ENCODE results near the gene COL6A5.

Gene COL6A5, protein sequence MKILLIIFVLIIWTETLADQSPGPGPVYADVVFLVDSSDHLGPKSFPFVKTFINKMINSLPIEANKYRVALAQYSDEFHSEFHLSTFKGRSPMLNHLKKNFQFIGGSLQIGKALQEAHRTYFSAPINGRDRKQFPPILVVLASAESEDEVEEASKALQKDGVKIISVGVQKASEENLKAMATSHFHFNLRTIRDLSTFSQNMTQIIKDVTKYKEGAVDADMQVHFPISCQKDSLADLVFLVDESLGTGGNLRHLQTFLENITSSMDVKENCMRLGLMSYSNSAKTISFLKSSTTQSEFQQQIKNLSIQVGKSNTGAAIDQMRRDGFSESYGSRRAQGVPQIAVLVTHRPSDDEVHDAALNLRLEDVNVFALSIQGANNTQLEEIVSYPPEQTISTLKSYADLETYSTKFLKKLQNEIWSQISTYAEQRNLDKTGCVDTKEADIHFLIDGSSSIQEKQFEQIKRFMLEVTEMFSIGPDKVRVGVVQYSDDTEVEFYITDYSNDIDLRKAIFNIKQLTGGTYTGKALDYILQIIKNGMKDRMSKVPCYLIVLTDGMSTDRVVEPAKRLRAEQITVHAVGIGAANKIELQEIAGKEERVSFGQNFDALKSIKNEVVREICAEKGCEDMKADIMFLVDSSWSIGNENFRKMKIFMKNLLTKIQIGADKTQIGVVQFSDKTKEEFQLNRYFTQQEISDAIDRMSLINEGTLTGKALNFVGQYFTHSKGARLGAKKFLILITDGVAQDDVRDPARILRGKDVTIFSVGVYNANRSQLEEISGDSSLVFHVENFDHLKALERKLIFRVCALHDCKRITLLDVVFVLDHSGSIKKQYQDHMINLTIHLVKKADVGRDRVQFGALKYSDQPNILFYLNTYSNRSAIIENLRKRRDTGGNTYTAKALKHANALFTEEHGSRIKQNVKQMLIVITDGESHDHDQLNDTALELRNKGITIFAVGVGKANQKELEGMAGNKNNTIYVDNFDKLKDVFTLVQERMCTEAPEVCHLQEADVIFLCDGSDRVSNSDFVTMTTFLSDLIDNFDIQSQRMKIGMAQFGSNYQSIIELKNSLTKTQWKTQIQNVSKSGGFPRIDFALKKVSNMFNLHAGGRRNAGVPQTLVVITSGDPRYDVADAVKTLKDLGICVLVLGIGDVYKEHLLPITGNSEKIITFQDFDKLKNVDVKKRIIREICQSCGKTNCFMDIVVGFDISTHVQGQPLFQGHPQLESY (N-terminal part only)

DNA sequence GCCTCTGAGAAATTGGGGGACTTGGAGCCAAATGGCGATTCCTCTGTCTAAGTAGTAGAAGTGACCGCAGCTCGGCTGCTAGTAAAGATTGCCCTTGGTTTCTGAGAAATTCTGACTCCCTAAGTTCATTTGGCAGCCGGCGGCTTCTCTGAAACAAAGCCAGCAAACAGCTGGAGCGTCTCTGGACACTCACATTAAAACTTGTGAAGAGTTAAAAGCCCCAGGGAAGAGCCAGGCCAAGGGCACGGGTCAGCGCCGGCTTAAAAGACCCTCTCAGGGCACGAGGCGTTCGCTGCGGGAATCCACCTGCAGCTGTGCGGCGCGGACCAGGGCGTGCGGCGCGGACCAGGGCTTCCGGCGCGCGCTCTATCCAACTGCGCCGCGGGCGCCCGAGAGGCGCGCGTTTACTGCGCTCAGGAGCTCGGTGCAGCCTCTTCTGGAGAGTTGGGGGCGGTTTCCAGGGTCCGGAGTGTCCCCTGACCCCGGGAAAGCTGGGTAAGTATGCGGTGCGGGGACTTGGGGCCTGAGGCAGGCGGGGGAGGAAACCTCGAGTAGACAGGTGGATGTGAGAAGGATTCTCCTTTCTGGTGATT, at the start of gene COL6A5:
TSS of gene COL6A5 (plus strand) at position 186 of the 593 bp plus-strand sequence. CDS start 27,967 bp downstream, outside the sequence.
- DNase-seq (ENCODE audit: low read depth, low spot score): peak; percentile 5
- in situ Hi-C loops (cut with HindIII; ENCODE audit: low sequenced_read_pairs): no loop called here
- no peak within 1 kb of the TSS for H3K4me3 ChIP-seq (ENCODE audit: low read depth, low read length)
- TF ChIP-seq CTCF (IDR thresholded peaks at IDR 0.05; ENCODE audit: low read depth, low read length): no peak

- no peak for TF ChIP-seq CTCF (IDR thresholded peaks at IDR 0.05; ENCODE audit: low read depth, low read length)
- in situ Hi-C loops (cut with HindIII; ENCODE audit: low sequenced_read_pairs): no loop called here
- no peak overlapping the region for H3K4me3 ChIP-seq (ENCODE audit: low read depth, low read length)
- no peak for DNase-seq (ENCODE audit: low read depth, low spot score)
Measured at GRCh38 chr3:130299531-130299930, 45.9 kb upstream of the COL6A5 start.

DNA sequence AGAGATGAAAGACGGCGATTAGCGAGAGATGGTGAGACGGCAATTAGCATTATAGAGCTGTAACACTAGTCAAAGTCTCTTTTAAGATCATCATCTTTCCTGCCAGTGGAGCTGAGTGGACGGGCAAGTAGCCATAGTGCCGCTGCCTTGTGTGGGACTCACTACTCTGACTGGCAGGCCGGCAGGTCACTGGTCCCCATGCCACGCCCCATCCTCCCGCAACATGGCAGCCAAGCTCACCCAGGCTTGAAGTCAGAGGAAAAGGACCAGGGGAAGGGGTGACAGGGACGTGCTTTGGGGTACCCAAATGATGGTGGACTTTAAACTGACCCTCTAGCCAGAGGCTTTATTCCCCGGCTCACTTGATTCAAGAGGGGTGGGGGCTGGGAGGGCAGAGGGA, 44.6 kb upstream of the COL6A5 start:
- in situ Hi-C loops (cut with HindIII; ENCODE audit: low sequenced_read_pairs): no loop called here
- no peak for DNase-seq (ENCODE audit: low read depth, low spot score)
- H3K4me3 ChIP-seq (ENCODE audit: low read depth, low read length): no peak overlapping the region
- no peak for TF ChIP-seq CTCF (IDR thresholded peaks at IDR 0.05; ENCODE audit: low read depth, low read length)

DNA sequence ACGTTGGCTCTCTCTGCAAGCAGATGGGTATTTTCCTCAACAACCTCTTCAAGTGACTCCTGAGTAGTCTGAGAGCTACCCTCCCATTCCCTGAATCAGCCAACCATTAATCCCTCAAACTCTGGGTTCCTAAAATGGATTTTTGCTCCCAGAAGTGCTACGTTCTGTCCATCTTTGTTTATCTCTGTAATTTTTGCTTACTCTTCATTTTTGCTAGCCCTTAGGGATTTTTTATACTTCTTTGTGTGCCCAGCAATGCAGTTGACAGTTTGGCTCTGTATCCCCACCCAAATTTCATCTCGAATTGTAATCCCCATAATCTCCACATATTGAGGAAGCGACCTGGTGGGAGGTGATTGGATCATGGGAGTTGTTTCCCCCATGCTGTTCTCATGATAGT, 35.4 kb upstream of the COL6A5 start:
- DNase-seq (ENCODE audit: low read depth, low spot score): no peak
- TF ChIP-seq CTCF (IDR thresholded peaks at IDR 0.05; ENCODE audit: low read depth, low read length): no peak
- in situ Hi-C loops (cut with HindIII; ENCODE audit: low sequenced_read_pairs): no loop called here
- H3K4me3 ChIP-seq (ENCODE audit: low read depth, low read length): no peak overlapping the region

DNA sequence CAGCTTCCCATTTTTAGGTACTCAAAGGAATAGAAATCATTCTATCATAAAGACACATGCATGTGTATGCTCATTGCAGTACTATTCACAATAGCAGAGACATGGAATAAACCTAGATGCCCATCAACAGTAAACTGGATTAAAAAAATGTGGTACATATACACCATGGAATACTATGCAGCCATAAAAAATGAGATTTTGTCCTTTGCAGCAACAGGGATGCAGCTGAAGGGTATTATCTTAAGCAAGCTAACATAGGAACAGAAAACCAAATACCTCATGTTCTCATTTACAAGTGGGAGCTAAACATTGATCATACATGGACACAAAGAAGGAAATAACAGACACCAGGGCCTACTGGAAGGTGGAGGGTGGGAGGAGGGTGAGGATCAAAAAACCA, 33.1 kb upstream of the COL6A5 start:
- DNase-seq (ENCODE audit: low read depth, low spot score): no peak
- TF ChIP-seq CTCF (IDR thresholded peaks at IDR 0.05; ENCODE audit: low read depth, low read length): no peak
- in situ Hi-C loops (cut with HindIII; ENCODE audit: low sequenced_read_pairs): no loop called here
- no peak overlapping the region for H3K4me3 ChIP-seq (ENCODE audit: low read depth, low read length)

GRCh38 chr3:130316169-130316568, 29.3 kb upstream of the COL6A5 start:
- peak; percentile 39 for DNase-seq (ENCODE audit: low read depth, low spot score)
- no peak for TF ChIP-seq CTCF (IDR thresholded peaks at IDR 0.05; ENCODE audit: low read depth, low read length)
- in situ Hi-C loops (cut with HindIII; ENCODE audit: low sequenced_read_pairs): no loop called here
- H3K4me3 ChIP-seq (ENCODE audit: low read depth, low read length): no peak overlapping the region

All from astrocyte of the spinal cord (primary cell).